Right lobe of liver (tissue), 6 donors: Measurements from ENCODE around the gene CLSTN2. TPM values are rescaled to one million over a fixed set of nuclear protein-coding genes. Genes with fewer than 3 reads are reported as not detected.

Source experiments
- ATAC-seq, 4 donors: fragments of 200-7000 bp; cut with Tn5 transposase; one replicate each; pipeline ENCODE4 v1.9.1; 2020; ENCODE audit warnings: mild to moderate bottlenecking in 4 of 4, moderate library complexity in 4 of 4
- DNase-seq, 3 donors: peaks; one replicate each; pipeline ENCODE4 v3.0.0-alpha.2; 2020
- H3K27ac ChIP-seq, 3 donors: fragments of 200-600 bp; one replicate each; pipeline ENCODE4 v1.8.0; 2022
- H3K27me3 ChIP-seq, 2 donors: fragments of 200-600 bp; one replicate each; pipeline ENCODE4 v1.8.0; 2022
- H3K36me3 ChIP-seq, 4 donors: fragments of 200-600 bp; sonication (generic) in 1 of 4; one replicate each; pipeline versions ENCODE4 v1.5.1 to v1.8.0; 2017 to 2022; ENCODE audit warnings: control low read depth in 1 of 4
- H3K4me1 ChIP-seq, 4 donors: fragments of 200-600 bp; sonication (generic) in 1 of 4; one replicate each; pipeline versions ENCODE4 v1.5.1 to v1.8.0; 2017 to 2022; ENCODE audit warnings: control low read depth in 1 of 4
- H3K4me3 ChIP-seq, 3 donors: fragments of 200-600 bp; one replicate each; pipeline ENCODE4 v1.8.0; 2022
- H3K9me3 ChIP-seq, 4 donors: fragments of 200-600 bp; sonication (generic) in 1 of 4; one replicate each; pipeline versions ENCODE4 v1.5.1 to v1.8.0; 2017 to 2022; ENCODE audit warnings: control low read depth in 1 of 4
- POLR2A ChIP-seq: fragments of 450-650 bp; IDR thresholded peaks from one replicate; pipeline ENCODE4 v1.6.1; 2017; ENCODE audit warnings: antibody characterized with exemption, mild to moderate bottlenecking
- WGBS: methylation state at CpG from one replicate; pipeline ENCODE4 v1.1.6; 2018; ENCODE audit warnings: low coverage, low lambda C conversion rate; ENCODE audit not compliant: insufficient coverage; ENCODE audit errors: missing lambda C conversion rate; 5-methylcytosine and 5-hydroxymethylcytosine counted together
- intact Hi-C, 2 donors: fragments of 100-400 bp; cut with DNase I; formaldehyde crosslinking; loops; one replicate each; pipeline versions ENCODE4 v1.11.2 to v1.14.1; 2022
- total RNA-seq, 6 experiments: library from RNA; depleted of rRNA in 2 of 6; stranded (reverse); fragments of >200 nt in 2 of 6; fragmentation: NEBNext Ultra II Directional in 3 of 6; extraction: Animal tissue kit (Norgen Biotek cat#: 25700) in 3 of 6; gene quantifications; one replicate each; pipeline versions ENCODE4 v1.1.0 to v1.2.4, GENCODE V29; 2016 to 2023
- TF ChIP-seq, protein P1 (sequence below), 4 donors: fragments of 200-600 bp in 3 of 4; fragments of 450-650 bp in 1 of 4; IDR thresholded peaks; one replicate each; pipeline versions ENCODE4 v1.5.1 to v1.8.0; 2016 to 2022; ENCODE audit warnings: antibody characterized with exemption in 4 of 4, mild to moderate bottlenecking in 2 of 4
- donor health status: DM: no; HTN: yes; CAD: no.
- donor health status: DM: no; HTN: no; CAD: no.
- donor health status: DM: no; HTN: no; CAD: no.
- donor health status: DM: no; HTN: yes; CAD: no.
- donor health status: DM: no; HTN: yes; CAD: no.

Gene CLSTN2
- total RNA-seq, 6 experiments from 2014 or later, result 1.0 to 3.3 (median 2.0) TPM

DNA sequence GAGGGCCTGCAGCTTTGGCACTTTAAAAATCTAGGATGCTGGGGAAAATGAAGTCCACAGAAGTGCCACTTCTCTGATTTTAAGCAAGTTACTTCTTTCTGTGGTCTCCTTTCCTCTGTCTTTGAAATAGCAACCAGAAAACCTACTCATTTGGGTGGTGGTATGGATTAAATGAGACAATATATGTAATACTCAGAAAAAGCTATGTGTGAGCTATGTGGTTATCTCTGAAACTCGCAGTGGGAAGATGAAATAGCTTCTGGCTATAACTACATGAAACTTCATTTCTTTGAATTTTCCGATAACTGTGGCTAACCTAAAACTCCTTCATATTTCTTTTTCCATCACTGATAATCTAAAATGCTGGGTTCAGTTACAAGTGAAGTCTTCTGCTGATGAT, 368.9 kb downstream of the CLSTN2 start:
- H3K27ac ChIP-seq, result no peak overlapping the region
- TF ChIP-seq, protein P1, sequence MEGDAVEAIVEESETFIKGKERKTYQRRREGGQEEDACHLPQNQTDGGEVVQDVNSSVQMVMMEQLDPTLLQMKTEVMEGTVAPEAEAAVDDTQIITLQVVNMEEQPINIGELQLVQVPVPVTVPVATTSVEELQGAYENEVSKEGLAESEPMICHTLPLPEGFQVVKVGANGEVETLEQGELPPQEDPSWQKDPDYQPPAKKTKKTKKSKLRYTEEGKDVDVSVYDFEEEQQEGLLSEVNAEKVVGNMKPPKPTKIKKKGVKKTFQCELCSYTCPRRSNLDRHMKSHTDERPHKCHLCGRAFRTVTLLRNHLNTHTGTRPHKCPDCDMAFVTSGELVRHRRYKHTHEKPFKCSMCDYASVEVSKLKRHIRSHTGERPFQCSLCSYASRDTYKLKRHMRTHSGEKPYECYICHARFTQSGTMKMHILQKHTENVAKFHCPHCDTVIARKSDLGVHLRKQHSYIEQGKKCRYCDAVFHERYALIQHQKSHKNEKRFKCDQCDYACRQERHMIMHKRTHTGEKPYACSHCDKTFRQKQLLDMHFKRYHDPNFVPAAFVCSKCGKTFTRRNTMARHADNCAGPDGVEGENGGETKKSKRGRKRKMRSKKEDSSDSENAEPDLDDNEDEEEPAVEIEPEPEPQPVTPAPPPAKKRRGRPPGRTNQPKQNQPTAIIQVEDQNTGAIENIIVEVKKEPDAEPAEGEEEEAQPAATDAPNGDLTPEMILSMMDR (IDR thresholded peaks at IDR 0.05), result no peak
- no peak for TF ChIP-seq POLR2A
- intact Hi-C loops, result no loop called here
- no peaks in the 10 kb centered on the region for H3K9me3 ChIP-seq
- no peaks in the 10 kb centered on the region for H3K4me1 ChIP-seq
- no peak overlapping the region for H3K4me3 ChIP-seq
- no peaks in the 10 kb centered on the region for H3K27me3 ChIP-seq
- DNase-seq (no peak), ATAC-seq (no peak)
- H3K36me3 ChIP-seq, result no peaks in the 10 kb centered on the region
- 86% methylated on average over 2 of the region's 2 CpGs for WGBS

DNA sequence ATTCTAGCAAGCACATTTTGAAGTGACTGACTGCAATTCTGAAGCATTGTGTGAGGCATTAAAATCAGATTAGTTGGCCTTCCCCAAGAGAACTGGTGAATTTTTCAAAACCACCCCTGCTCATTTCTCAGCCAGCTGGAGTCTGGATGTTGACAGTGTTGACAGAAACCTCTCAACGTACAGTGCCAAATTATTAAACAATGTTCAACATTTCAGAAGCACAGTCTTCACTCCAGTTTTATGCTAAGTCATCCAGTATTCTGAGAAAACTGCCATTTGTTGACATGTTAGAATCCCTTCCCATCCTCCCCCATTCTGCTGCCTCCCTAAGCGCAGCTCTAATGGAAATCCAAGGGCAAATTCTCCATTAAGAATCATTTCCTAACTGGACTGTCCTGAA, 373.6 kb downstream of the CLSTN2 start:
- intact Hi-C loops, result no loop called here
- DNase-seq (no peak), ATAC-seq (no peak)
- H3K4me3 ChIP-seq, result no peak overlapping the region
- no peak for TF ChIP-seq POLR2A
- TF ChIP-seq, protein P1 (IDR thresholded peaks at IDR 0.05), result no peak
- no peaks in the 10 kb centered on the region for H3K4me1 ChIP-seq
- no peaks in the 10 kb centered on the region for H3K27me3 ChIP-seq
- H3K36me3 ChIP-seq, result no peaks in the 10 kb centered on the region
- H3K27ac ChIP-seq, result no peak overlapping the region
- H3K9me3 ChIP-seq, result no peaks in the 10 kb centered on the region
- 75% methylated on average over 2 of the region's 2 CpGs for WGBS

DNA sequence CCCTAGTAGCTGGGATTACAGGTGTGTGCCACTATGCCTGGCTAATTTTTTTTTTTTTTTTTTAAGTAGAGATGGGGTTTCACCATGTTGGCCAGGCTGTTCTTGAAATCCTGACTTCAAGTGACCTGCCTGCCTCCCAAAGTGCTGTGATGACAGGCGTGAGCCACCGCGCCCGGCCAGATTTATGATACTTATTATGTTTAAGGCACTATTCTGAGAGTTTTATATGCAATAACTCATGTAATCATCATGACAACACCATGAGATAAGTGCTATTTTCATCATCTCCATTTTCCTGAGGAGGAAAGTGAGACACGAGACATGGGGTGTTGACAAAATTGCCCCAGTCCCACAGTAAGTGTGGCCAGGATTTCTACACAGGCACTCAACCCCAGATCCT, 376.4 kb downstream of the CLSTN2 start:
- no peak for DNase-seq
- no peak for ATAC-seq
- WGBS, result 78% methylated on average over 5 of the region's 5 CpGs

DNA sequence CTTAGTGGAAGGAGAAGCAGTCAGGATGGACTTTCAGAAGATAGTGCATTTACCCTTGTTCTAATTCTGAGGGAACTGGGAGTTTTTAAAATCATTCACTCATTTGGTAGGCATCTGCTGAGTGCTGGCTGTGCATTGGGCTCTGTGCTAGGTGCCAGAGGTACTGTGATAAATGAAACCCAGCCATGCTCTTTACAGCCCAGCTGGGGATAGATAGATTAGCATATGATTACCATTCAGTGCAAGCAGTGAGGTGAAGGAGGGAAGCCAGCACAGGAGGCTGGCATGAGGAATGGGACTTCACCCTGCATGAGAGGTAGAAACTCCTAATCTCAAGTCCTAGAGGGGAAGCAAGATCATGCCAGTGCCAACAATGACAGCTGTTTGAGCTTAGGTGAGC, 381.0 kb downstream of the CLSTN2 start:
- H3K4me3 ChIP-seq, result no peak overlapping the region
- ATAC-seq (no peak), DNase-seq (no peak)
- TF ChIP-seq POLR2A, result no peak
- TF ChIP-seq, protein P1 (IDR thresholded peaks at IDR 0.05), result no peak
- no peak overlapping the region for H3K27ac ChIP-seq
- no peaks in the 10 kb centered on the region for H3K4me1 ChIP-seq
- intact Hi-C loops, result no loop called here
- no peaks in the 10 kb centered on the region for H3K36me3 ChIP-seq
- H3K9me3 ChIP-seq, result no peaks in the 10 kb centered on the region
- H3K27me3 ChIP-seq, result no peaks in the 10 kb centered on the region

More for the DNA sequence above, 376.4 kb downstream of the CLSTN2 start:
- H3K36me3 ChIP-seq, result no peaks in the 10 kb centered on the region
- H3K4me3 ChIP-seq, result no peak overlapping the region
- no peaks in the 10 kb centered on the region for H3K27me3 ChIP-seq
- no peaks in the 10 kb centered on the region for H3K9me3 ChIP-seq
- intact Hi-C loops, result no loop called here
- TF ChIP-seq, protein P1 (IDR thresholded peaks at IDR 0.05), result no peak
- no peak for TF ChIP-seq POLR2A
- no peaks in the 10 kb centered on the region for H3K4me1 ChIP-seq
- no peak overlapping the region for H3K27ac ChIP-seq

DNA sequence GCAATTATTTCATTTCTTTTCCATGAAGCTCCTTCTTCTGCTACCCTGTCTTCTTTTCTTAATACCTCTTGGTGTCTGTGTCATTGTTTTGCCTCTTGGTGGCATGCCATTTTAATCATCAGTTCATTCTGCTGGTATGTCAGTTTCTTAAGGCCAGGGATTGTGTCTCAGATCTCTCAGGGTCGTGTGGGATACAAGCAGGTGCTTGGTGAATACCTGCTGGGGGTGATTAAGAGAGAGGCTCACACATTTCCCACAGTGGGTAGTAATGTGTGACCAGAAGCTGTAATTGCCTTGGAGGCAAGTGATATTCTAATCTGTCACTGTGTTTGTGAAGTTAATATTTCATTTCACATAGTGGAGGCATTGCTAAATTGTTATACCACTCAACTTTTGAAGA, 381.5 kb downstream of the CLSTN2 start:
- DNase-seq (no peak), ATAC-seq (no peak)
- no peaks in the 10 kb centered on the region for H3K36me3 ChIP-seq
- intact Hi-C loops, result no loop called here
- no peak for TF ChIP-seq POLR2A
- TF ChIP-seq, protein P1 (IDR thresholded peaks at IDR 0.05), result no peak
- no peak overlapping the region for H3K4me3 ChIP-seq
- no peaks in the 10 kb centered on the region for H3K9me3 ChIP-seq
- H3K4me1 ChIP-seq, result no peaks in the 10 kb centered on the region
- WGBS, result 18% methylated on average over 1 of the region's 1 CpG
- H3K27ac ChIP-seq, result no peak overlapping the region
- H3K27me3 ChIP-seq, result no peaks in the 10 kb centered on the region
